ENCODE measurements around the gene SLC39A11. TPM values are rescaled to one million over a fixed set of nuclear protein-coding genes. Genes with fewer than 3 reads are reported as not detected.

Gene SLC39A11
- total and polyA plus RNA-seq, 2 donors (not counting 1 experiment from before 2014, with no cell fraction given) = 12.7 to 27.4 TPM

GRCh38 chr17:72934927-72935326 lies 157.6 kb downstream of the SLC39A11 start:
- no peak overlapping the region for H3K4me3 ChIP-seq (replicated peaks in 1 of 4; ENCODE audit: control extremely low read depth in 1 of 4, insufficient read depth in 1 of 4, low read depth in 3 of 4, low read length in 4 of 4)
- no peak overlapping the region for H3K27ac ChIP-seq (ENCODE audit: insufficient read depth, low read length)
- H3K36me3 ChIP-seq (ENCODE audit: control insufficient read depth, insufficient read depth, low read length) = no peaks in the 10 kb centered on the region
- H3K9me3 ChIP-seq (ENCODE audit: control insufficient read depth, insufficient read depth, low read depth, low read length) = no peaks in the 10 kb centered on the region
- H2AFZ ChIP-seq (ENCODE audit: low read length) = no peak overlapping the region
- DNase-seq (ENCODE audit: low read depth in 2 of 2) = no peak
- no peaks in the 10 kb centered on the region for H3K27me3 ChIP-seq (ENCODE audit: control insufficient read depth, insufficient read depth, low read length)
- H3K4me1 ChIP-seq (ENCODE audit: control insufficient read depth, extremely low read depth, insufficient read depth, low read length) = no peaks in the 10 kb centered on the region
- H3K9ac ChIP-seq (ENCODE audit: insufficient read depth, low read length) = no peak overlapping the region
- TF ChIP-seq, protein P1, sequence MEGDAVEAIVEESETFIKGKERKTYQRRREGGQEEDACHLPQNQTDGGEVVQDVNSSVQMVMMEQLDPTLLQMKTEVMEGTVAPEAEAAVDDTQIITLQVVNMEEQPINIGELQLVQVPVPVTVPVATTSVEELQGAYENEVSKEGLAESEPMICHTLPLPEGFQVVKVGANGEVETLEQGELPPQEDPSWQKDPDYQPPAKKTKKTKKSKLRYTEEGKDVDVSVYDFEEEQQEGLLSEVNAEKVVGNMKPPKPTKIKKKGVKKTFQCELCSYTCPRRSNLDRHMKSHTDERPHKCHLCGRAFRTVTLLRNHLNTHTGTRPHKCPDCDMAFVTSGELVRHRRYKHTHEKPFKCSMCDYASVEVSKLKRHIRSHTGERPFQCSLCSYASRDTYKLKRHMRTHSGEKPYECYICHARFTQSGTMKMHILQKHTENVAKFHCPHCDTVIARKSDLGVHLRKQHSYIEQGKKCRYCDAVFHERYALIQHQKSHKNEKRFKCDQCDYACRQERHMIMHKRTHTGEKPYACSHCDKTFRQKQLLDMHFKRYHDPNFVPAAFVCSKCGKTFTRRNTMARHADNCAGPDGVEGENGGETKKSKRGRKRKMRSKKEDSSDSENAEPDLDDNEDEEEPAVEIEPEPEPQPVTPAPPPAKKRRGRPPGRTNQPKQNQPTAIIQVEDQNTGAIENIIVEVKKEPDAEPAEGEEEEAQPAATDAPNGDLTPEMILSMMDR (conservative IDR thresholded peaks at IDR 0.05 in 1 of 2, IDR thresholded peaks at IDR 0.05 in 1 of 2; ENCODE audit: low read depth in 1 of 2, low read length in 2 of 2) = no peak
- no peak for TF ChIP-seq EZH2 (IDR thresholded peaks at IDR 0.05; ENCODE audit: low read length, missing control alignments)
- H4K20me1 ChIP-seq (ENCODE audit: control insufficient read depth, extremely low read depth, insufficient read depth, low read length) = no peaks in the 10 kb centered on the region
- H3K4me2 ChIP-seq (ENCODE audit: extremely low read depth, insufficient read depth, low read length) = no peak overlapping the region
- no peaks in the 10 kb centered on the region for H3K79me2 ChIP-seq (ENCODE audit: control insufficient read depth, insufficient read depth, low read length)

DNA sequence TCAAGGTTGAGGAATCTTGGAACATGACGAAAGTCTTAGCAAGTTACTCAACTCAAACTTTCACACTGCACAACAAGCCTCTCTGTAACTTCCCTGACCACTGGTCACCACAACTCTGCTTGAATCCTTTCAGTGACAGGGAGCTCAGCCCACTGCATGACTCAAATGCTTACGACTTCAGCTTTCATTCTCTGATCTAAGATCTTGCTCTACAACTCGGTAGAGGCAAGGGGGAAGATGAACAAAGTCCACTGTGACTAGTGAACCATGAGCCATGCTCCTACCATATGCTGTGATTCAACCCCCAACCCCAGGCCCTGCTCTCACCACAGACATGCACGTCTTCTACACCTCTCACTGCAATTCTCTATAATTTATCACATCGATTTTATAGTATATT lies 160.9 kb downstream of the SLC39A11 start:
- no peak overlapping the region for H3K27ac ChIP-seq (ENCODE audit: insufficient read depth, low read length)
- no peaks in the 10 kb centered on the region for H3K36me3 ChIP-seq (ENCODE audit: control insufficient read depth, insufficient read depth, low read length)
- no peak overlapping the region for H3K9ac ChIP-seq (ENCODE audit: insufficient read depth, low read length)
- H3K4me3 ChIP-seq (replicated peaks in 1 of 4; ENCODE audit: control extremely low read depth in 1 of 4, insufficient read depth in 1 of 4, low read depth in 3 of 4, low read length in 4 of 4) = no peak overlapping the region
- no peak for TF ChIP-seq EZH2 (IDR thresholded peaks at IDR 0.05; ENCODE audit: low read length, missing control alignments)
- TF ChIP-seq, protein P1 (conservative IDR thresholded peaks at IDR 0.05 in 1 of 2, IDR thresholded peaks at IDR 0.05 in 1 of 2; ENCODE audit: low read depth in 1 of 2, low read length in 2 of 2) = no peak
- H3K79me2 ChIP-seq (ENCODE audit: control insufficient read depth, insufficient read depth, low read length) = no peaks in the 10 kb centered on the region
- DNase-seq (ENCODE audit: low read depth in 2 of 2) = no peak
- no peak overlapping the region for H2AFZ ChIP-seq (ENCODE audit: low read length)
- no peaks in the 10 kb centered on the region for H4K20me1 ChIP-seq (ENCODE audit: control insufficient read depth, extremely low read depth, insufficient read depth, low read length)
- H3K4me2 ChIP-seq (ENCODE audit: extremely low read depth, insufficient read depth, low read length) = no peak overlapping the region
- no peaks in the 10 kb centered on the region for H3K4me1 ChIP-seq (ENCODE audit: control insufficient read depth, extremely low read depth, insufficient read depth, low read length)
- H3K27me3 ChIP-seq (ENCODE audit: control insufficient read depth, insufficient read depth, low read length) = no peaks in the 10 kb centered on the region
- H3K9me3 ChIP-seq (ENCODE audit: control insufficient read depth, insufficient read depth, low read depth, low read length) = no peaks in the 10 kb centered on the region

- TF ChIP-seq, protein P1 (conservative IDR thresholded peaks at IDR 0.05 in 1 of 2, IDR thresholded peaks at IDR 0.05 in 1 of 2; ENCODE audit: low read depth in 1 of 2, low read length in 2 of 2) = no peak
- no peak for TF ChIP-seq EZH2 (IDR thresholded peaks at IDR 0.05; ENCODE audit: low read length, missing control alignments)
- Histone ChIP-seq H3K27me3 (ENCODE audit: control insufficient read depth, insufficient read depth, low read length) (no peaks in the 10 kb centered on the region), H3K4me2 (ENCODE audit: extremely low read depth, insufficient read depth, low read length) (no peak overlapping the region)
Observed at GRCh38 chr17:72931163-72931562, 161.3 kb downstream of the SLC39A11 start.

More at GRCh38 chr17:72931163-72931562, 161.3 kb downstream of the SLC39A11 start:
- no peak overlapping the region for H3K9ac ChIP-seq (ENCODE audit: insufficient read depth, low read length)
- no peaks in the 10 kb centered on the region for H4K20me1 ChIP-seq (ENCODE audit: control insufficient read depth, extremely low read depth, insufficient read depth, low read length)
- no peak overlapping the region for H3K4me3 ChIP-seq (replicated peaks in 1 of 4; ENCODE audit: control extremely low read depth in 1 of 4, insufficient read depth in 1 of 4, low read depth in 3 of 4, low read length in 4 of 4)
- H3K79me2 ChIP-seq (ENCODE audit: control insufficient read depth, insufficient read depth, low read length) = no peaks in the 10 kb centered on the region
- no peak for DNase-seq (ENCODE audit: low read depth in 2 of 2)
- H3K9me3 ChIP-seq (ENCODE audit: control insufficient read depth, insufficient read depth, low read depth, low read length) = no peaks in the 10 kb centered on the region
- H3K36me3 ChIP-seq (ENCODE audit: control insufficient read depth, insufficient read depth, low read length) = no peaks in the 10 kb centered on the region
- H3K4me1 ChIP-seq (ENCODE audit: control insufficient read depth, extremely low read depth, insufficient read depth, low read length) = no peaks in the 10 kb centered on the region
- H3K27ac ChIP-seq (ENCODE audit: insufficient read depth, low read length) = no peak overlapping the region
- H2AFZ ChIP-seq (ENCODE audit: low read length) = no peak overlapping the region

Data from fibroblast of lung (primary cell).